ENCODE measurements around the gene SPATA2L. TPM values are rescaled to one million over a fixed set of nuclear protein-coding genes. Genes with fewer than 3 reads are reported as not detected.
"Not testable (repeated sequence)": the region's sequence is repeated elsewhere in the genome, so short reads cannot be mapped to it uniquely, and the experiment has no call there.

SPATA2L gene
- total and polyA plus RNA-seq, 8 donors: 2.4 to 13.8 (median 4.7) TPM

DNA sequence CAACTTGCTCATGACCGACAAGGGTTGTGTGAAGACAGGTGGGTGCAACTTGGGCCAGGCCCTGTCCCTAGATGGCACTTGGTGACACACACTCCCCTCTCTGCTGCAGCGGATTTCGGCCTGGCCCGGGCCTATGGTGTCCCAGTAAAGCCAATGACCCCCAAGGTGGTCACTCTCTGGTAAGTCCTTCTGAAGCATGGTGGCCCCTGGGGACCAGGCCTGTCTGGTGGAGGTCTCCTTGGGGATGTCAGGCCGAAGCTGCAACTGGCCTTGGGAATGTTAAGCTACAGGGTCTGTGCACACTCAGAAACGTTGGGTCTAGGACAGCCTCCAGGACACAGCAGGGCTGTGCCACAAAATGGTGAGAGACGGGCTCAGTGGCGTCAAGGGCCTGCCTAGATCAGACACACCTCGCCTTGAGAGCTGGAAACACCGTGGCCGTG is 8.2 kb downstream of the SPATA2L start:
- TF ChIP-seq, protein P1, sequence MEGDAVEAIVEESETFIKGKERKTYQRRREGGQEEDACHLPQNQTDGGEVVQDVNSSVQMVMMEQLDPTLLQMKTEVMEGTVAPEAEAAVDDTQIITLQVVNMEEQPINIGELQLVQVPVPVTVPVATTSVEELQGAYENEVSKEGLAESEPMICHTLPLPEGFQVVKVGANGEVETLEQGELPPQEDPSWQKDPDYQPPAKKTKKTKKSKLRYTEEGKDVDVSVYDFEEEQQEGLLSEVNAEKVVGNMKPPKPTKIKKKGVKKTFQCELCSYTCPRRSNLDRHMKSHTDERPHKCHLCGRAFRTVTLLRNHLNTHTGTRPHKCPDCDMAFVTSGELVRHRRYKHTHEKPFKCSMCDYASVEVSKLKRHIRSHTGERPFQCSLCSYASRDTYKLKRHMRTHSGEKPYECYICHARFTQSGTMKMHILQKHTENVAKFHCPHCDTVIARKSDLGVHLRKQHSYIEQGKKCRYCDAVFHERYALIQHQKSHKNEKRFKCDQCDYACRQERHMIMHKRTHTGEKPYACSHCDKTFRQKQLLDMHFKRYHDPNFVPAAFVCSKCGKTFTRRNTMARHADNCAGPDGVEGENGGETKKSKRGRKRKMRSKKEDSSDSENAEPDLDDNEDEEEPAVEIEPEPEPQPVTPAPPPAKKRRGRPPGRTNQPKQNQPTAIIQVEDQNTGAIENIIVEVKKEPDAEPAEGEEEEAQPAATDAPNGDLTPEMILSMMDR (IDR thresholded peaks at IDR 0.05): no peak
- DNase-seq: no peak
- Histone ChIP-seq H3K27me3 (no peaks in the 10 kb centered on the region), H3K27ac (no peak overlapping the region), H3K36me3 (peaks cover 0 to 91% of the 10 kb centered on the region in 2 donors), H3K9me3 (no peaks in the 10 kb centered on the region), H3K4me3 (no peak overlapping the region), H3K4me1 (peaks cover 0 to 6% of the 10 kb centered on the region in 2 donors)
- no peak for ATAC-seq
- intact Hi-C loops (cut with DNase I): no loop called here

DNA sequence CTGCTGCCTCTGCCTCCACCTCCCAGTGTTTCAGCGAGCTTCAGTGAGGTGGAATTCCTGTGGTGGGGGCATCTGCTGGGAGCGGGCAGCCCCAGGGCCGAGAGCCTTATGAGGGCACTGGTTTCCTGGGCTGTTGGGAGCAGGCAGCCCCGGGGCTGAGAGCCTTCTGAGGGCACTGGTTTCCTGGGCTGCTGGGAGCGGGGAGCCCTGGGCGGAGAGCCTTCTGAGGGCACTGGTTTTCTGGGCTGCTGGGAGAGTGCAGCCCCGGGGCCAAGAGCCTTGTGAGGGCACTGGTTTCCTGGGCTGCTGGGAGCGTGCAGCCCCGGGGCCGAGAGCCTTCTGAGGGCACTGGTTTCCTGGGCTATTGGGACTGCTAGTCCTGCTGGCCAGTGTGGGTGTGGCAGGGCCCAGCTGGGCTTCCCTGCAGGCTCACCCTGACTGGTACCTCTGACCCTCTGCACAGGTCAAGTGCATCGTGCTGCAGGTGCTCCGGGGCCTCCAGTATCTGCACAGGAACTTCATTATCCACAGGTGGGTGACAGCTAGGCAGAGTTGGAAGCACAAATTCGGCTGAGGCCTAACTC is 9.4 kb downstream of the SPATA2L start:
- Histone ChIP-seq H3K9me3 (no peaks in the 10 kb centered on the region), H3K4me3 (no peak overlapping the region), H3K27me3 (no peaks in the 10 kb centered on the region), H3K36me3 (peaks cover 0 to 79% of the 10 kb centered on the region in 2 donors), H3K4me1 (peaks cover 8 to 14% of the 10 kb centered on the region in 2 donors), H3K27ac (no peak overlapping the region)
- ATAC-seq (no peak), DNase-seq (no peak)
- TF ChIP-seq, protein P1 (IDR thresholded peaks at IDR 0.05): no peak
- intact Hi-C loops (cut with DNase I): no loop called here

DNA sequence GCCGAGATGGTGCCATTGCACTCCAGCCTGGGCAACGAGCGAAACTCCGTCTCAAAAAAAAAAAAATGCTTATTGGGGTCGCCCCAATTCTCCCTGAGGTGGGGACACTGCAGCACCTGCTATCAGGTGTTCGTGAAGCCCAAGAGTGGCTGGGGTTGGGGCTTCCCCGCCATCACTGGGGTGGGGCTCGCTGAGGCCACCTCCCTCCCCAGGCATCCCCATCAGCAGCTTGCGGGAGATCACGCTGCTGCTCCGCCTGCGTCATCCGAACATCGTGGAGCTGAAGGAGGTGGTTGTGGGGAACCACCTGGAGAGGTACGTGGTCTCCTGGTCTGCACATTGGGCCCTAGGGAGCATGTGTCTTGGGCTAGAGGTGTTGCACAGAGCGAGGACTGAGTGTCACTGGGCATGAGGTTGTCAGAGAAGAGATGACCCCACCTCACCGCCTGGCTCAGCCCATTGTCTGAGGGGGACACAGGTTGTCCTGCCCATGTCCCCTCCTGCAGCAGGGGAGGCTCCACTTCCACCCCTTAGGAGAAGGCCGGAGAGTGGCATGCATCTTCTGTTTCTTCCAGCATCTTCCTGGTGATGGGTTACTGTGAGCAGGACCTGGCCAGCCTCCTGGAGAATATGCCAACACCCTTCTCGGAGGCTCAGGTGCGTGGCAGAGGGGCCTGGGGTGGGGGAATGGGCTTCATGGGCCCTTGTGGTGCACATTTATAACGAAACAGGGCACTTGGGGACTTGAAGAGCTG is 10.1 kb downstream of the SPATA2L start:
- TF ChIP-seq, protein P1 (IDR thresholded peaks at IDR 0.05): no peak

DNA sequence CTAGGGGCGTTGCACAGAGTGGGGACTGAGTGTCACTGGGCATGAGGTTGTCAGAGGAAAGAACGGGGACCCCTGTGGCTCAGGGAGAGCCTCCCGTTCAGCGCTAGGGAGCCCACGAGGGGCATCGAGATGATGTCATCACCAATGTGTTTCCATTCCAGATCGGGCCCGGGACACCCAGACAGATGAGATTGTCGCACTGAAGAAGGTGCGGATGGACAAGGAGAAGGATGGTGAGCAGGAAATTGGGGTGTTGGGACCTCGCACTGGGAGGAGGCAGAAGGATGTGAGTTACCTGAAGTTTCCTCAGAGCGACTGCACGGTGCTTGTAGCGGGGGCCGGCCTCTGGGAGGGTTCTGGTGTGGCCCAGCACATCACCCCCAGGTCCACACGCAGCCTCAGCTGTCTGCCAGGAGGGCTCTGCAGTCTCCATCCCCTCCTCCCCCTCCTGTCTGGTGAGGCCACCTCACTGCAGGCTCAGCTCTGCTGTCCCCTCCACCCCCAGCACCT is 11.1 kb downstream of the SPATA2L start:
- peaks cover 0 to 62% of the 10 kb centered on the region in 2 donors for H3K36me3 ChIP-seq
- TF ChIP-seq, protein P1 (IDR thresholded peaks at IDR 0.05): no peak
- no peaks in the 10 kb centered on the region for H3K27me3 ChIP-seq
- no peaks in the 10 kb centered on the region for H3K9me3 ChIP-seq
- H3K27ac ChIP-seq: no peak overlapping the region
- ATAC-seq (no peak), DNase-seq (peak in 1 of 4 donors; percentile 55)
- intact Hi-C loops (cut with DNase I): no loop called here
- H3K4me3 ChIP-seq: no peak overlapping the region
- peaks cover 8 to 13% of the 10 kb centered on the region in 2 donors for H3K4me1 ChIP-seq

More for the DNA sequence above, 10.1 kb downstream of the SPATA2L start:
- peaks cover 0 to 72% of the 10 kb centered on the region in 2 donors for H3K36me3 ChIP-seq
- H3K4me3 ChIP-seq: no peak overlapping the region
- no peaks in the 10 kb centered on the region for H3K27me3 ChIP-seq
- peaks cover 8 to 13% of the 10 kb centered on the region in 2 donors for H3K4me1 ChIP-seq
- ATAC-seq (no peak), DNase-seq (peak in 1 of 4 donors; percentile 49)
- H3K27ac ChIP-seq: no peak overlapping the region
- no peaks in the 10 kb centered on the region for H3K9me3 ChIP-seq
- intact Hi-C loops (cut with DNase I): no loop called here

DNA sequence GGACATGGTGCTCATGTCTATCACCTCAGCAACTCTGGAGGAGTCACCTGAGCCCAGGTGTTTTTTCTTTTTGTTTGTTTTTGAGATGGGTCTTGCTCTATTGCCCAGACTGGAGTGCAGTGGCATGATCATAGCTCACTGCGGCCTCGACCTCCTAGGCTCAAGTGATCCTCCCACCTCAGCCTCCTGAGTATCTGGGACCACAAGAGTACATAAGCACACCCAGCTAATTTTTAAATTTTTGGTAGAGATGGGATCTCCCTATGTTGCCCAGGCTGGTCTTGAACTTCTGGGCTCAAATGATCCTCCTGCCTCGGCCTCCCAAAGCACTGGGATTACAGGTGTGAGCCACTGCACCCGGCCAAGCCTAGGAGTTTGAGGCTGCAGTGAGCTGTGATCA is 11.9 kb downstream of the SPATA2L start:
- H3K9me3 ChIP-seq, H3K27me3 ChIP-seq, H3K27ac ChIP-seq, H3K4me3 ChIP-seq, ATAC-seq: not testable (repeated sequence)
- DNase-seq: peak in 1 of 4 donors; percentile 4
- peaks cover 0 to 54% of the 10 kb centered on the region in 2 donors for H3K36me3 ChIP-seq
- intact Hi-C loops (cut with DNase I): loop anchor here in 1 of 2 donors (10.0 kb wide), 1 partner anchor 55 kb away; no protein-coding TSS in a partner anchor
- H3K4me1 ChIP-seq: peaks cover 8 to 13% of the 10 kb centered on the region in 2 donors
